T-helper 1 cell (primary cell): Measurements from ENCODE around the gene PCDH11Y.
A peak's percentile ranks its signal among the peaks of the same experiment; 100 is the strongest.
"Not testable (repeated sequence)": the region's sequence is repeated elsewhere in the genome, so short reads cannot be mapped to it uniquely, and the experiment has no call there.

Experiments used
- DNase-seq, 5 donors: peaks; one replicate each; pipeline ENCODE4 v3.0.0-alpha.2; 2012 to 2020
- total RNA-seq, 4 donors: gene quantifications; one replicate each; lab custom pipeline; 2026; lab: John Stamatoyannopoulos, UW

Gene PCDH11Y, protein sequence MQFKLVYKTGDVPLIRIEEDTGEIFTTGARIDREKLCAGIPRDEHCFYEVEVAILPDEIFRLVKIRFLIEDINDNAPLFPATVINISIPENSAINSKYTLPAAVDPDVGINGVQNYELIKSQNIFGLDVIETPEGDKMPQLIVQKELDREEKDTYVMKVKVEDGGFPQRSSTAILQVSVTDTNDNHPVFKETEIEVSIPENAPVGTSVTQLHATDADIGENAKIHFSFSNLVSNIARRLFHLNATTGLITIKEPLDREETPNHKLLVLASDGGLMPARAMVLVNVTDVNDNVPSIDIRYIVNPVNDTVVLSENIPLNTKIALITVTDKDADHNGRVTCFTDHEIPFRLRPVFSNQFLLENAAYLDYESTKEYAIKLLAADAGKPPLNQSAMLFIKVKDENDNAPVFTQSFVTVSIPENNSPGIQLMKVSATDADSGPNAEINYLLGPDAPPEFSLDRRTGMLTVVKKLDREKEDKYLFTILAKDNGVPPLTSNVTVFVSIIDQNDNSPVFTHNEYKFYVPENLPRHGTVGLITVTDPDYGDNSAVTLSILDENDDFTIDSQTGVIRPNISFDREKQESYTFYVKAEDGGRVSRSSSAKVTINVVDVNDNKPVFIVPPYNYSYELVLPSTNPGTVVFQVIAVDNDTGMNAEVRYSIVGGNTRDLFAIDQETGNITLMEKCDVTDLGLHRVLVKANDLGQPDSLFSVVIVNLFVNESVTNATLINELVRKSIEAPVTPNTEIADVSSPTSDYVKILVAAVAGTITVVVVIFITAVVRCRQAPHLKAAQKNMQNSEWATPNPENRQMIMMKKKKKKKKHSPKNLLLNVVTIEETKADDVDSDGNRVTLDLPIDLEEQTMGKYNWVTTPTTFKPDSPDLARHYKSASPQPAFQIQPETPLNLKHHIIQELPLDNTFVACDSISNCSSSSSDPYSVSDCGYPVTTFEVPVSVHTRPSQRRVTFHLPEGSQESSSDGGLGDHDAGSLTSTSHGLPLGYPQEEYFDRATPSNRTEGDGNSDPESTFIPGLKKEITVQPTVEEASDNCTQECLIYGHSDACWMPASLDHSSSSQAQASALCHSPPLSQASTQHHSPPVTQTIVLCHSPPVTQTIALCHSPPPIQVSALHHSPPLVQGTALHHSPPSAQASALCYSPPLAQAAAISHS (N-terminal part only)
- 0 reads per million in 4 donors for total RNA-seq

DNA sequence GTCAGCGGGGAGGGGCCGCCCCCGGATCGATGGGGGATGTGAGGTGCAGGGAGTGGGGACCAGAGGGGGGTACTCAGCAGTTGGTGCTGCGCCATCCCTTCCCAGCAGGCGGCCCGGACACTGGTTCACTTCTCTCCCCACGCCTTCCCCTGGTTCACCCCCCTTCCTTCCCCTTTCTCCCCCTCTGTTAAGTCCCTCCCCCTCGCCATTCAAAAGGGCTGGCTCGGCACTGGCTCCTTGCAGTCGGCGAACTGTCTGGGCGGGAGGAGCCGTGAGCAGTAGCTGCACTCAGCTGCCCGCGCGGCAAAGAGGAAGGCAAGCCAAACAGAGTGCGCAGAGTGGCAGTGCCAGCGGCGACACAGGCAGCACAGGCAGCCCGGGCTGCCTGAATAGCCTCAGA, at the start of gene PCDH11Y:
PCDH11Y (plus strand) TSS at position 240 of the 400 bp plus-strand sequence. CDS start 56,804 bp downstream, outside the sequence.
- peak in 1 of 5 donors; percentile 0 for DNase-seq

DNA sequence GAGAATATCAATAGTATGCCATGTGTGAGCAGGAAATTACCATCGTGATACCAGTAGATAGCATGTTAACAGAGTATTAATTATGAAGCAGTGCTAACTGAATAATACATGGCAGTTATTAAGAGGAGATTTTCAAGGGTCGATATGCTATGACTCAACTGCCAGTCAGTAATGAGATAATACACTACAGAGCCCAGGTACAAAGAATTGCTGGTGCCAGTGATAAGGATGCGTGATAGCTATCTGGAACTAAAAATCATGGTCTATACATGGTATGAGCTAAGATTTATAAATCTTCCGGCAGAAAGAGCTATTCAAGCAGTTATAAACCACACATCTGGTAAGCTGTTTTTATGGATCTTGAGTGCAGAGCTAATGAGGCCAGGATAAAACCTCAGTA, 32.2 kb upstream of the PCDH11Y start:
- DNase-seq = not testable (repeated sequence)

DNA sequence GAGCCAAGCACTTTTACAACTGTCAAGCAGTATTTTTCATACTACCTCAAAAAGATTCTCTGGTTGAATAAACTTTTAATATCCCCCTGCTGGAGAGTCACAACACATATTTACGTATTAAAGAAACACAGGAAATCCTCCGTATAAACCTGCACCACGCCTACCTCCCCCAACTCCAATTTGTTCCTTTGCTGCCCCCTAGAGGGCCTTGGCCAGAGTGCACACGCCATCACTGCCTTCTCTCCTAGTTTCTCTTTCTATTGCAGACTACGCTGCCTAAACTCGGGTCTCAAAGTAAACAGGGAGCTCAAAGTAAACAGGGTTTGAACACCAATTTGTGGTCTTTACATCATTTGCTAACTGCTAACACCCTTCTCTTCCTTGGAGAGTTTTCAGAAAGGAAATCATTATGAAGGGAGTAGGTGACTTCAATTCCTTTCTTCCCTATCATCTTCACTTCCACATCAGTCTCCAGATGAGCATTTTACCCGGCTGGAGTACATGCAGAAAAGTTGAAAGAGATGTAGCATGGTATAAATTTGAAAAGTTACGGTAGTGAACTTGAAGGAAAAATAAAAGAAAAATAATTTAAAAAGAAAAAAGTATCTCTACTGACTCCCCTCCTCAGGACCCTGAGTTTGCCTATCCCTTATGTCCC, 8.2 kb upstream of the PCDH11Y start:
- DNase-seq = not testable (repeated sequence)

DNA sequence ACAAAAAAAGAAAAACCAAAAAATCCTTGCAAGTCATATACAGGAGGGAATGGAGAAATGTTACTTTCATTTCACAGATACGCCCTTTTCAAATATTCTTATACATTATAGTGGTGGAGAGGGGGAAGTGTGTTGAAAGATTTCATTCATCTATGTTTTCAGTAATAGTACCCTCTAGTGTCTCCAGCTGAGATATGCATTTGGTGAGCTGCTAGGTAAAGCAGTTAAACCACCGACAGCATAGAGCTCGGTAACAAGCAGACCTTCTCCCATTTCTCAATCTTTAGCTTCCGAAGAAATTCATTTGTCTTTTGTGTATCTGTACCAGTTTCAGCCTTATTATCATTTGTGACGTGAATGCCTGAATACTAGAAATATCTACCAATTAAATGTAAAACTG, 5.2 kb upstream of the PCDH11Y start:
- not testable (repeated sequence) for DNase-seq

DNA sequence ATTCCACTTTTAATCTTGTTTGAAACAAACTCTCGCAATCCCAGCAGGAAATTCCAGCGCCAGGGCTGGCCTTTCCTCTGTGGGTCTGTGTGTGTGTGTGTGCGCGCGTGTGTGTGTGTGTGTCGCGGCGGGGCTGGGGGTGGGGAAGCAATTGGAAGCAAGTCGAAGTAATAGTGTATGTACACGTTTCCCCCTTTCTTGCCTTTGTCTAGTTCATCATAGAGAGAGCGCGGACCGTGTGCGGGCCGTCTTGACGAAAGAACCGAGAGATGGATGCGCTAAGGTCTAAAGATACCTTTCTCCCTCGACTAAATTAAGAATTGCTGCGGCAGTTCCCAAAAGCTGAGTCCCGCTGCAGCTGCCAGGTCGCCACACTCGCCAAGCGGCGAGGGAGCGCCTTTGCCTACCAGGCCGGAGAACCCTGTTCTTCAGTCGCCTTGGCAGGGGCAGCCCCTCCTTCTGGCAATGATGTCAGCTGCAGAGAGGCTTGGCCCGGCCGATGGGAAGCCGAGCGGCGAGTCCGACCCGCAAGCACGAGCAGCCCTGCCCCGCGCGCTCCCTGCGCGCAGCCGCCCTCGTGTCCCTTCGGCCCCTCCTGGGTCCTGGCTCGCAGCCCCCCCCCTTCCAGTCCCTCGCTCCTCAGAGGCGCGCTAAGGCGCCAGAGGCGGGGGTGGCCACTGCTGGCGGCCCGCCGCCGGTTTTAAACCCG, 2.5 kb downstream of the PCDH11Y start:
- not testable (repeated sequence) for DNase-seq

DNA sequence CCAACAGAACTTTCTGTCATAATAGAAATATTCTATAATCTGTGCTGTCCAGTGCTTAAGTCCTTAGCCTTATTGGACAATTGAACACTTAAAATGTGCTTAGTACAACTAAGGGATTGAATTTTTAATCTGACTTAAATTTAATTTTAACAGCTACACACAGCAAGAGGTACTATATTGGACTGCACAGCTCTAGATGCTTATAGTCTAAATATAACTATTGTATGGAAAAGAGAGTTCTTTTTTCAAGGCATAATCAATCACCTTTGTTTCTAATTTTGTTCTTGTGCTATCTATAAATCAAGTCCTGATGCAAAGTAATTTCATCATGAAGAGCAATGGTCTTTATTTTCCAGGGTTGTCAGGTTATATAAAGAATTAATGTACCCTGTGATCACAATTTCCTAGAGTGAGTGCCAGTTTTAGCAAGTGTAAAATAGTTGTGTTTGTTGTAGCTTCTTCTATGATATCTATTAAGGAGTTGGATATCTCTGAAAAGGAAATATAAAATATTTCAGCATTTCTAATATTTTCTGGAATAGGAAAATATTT, 39.0 kb downstream of the PCDH11Y start:
- DNase-seq = not testable (repeated sequence)

DNA sequence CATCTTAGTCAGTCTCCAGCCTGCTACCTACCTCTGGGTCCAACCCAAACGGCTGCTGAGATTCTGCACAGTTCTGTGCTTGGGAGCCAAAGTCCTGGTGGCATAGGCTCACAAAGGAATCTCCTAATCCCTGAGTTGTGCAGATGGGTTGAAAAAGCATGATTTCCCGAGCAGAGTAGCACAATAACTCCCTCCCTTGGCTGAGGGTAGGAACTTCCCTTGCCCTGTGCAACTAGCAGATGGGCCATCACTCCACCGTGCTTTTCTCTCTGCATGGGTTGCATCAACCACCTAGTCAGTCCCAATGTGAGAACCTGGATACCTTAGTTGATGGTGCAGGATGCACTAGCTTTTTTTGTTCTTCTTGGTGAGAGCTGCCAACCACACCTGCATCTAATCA, 82.9 kb downstream of the PCDH11Y start:
- DNase-seq = not testable (repeated sequence)

DNA sequence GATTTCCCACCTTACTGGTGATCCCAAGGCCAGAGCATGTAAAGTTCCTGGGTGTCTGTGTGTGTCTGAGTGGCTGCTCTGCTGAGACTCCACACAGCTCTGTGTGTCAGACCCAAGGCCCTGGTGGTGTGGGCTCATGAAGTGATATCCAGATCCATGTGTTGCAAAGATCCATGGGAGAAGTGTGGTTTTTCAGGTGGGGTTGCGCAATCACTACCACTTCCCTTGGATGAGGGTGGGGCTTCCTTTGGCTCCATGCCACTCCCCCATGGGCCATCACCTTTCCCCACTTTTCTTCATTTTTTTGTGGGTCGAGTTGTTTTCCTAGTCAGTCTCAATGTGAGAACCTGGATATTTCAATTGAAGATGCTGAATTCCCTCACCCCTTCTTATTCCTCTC, 182.9 kb downstream of the PCDH11Y start:
- not testable (repeated sequence) for DNase-seq

DNA sequence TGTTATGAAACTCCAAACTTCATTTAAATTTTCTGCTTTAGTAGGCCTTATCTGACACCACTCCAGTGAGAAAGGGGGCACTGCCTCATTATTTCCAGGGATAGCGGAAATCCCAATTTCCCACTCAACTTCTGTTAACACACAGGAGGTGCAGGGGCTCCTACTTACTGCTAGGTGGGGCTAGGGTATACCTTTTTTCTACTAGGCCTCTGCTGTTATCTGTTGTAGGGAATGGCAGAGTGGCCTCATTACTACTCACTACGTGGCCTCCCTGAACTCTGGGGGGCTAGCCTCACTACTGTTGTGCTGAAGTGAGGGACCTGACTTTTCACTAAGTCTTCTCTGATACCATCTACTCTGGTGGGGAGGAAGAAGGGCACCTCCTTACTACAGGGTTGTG, 215.0 kb downstream of the PCDH11Y start:
- not testable (repeated sequence) for DNase-seq

DNA sequence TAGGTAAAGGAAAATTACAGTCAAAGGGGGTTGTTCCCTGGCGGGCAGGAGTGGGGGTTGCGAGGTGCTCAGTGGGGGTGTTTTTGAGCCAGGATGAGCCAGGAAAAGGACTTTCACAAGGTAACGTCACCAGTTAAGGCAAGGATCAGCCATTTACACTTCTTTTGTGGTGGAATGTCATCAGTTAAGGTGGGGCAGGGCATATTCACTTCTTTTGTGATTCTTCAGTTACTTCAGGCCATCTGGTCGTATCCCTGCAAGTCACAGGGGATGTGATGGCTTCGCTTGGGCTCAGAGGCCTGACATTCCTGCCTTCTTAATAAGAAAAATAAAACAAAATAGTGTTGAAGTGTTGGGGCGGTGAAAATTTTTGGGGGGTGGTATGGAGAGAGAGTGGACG, 324.8 kb downstream of the PCDH11Y start:
- not testable (repeated sequence) for DNase-seq

DNA sequence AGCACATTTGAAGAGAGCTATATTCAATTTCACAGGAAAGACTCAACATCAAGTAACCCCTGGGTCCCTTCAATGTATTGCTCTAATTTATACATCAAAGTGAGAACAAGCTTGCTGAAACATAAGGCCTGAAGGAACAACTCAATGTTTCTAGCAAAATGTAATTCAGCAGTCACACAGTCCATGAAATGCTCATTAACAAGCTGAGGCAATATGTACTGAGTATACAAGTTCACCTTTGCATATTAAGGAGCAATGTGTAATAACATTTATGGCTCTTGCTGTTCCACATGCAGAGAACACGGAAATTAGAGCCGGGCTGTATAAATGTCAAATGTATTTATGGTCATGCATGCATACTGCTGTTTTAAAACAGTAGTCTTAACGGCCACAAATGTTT, 342.1 kb downstream of the PCDH11Y start:
- not testable (repeated sequence) for DNase-seq

DNA sequence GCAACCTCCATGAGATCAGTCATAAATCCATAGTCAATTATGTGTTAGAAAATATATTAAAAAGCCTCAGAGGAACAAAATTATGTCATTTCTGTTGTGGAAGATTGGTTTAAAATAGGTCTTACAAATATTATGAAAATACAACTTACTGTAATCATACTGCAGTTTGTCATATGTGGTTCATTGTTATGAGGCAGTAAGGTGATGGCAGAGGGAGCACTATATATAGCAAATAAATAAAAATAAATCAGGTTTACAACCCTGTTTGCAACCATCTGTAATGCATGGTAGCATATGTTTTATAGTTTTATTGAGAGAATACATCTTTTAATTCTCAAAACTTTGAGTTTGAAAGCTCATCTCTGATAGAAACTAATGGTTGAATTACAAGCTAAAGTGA, 543.6 kb downstream of the PCDH11Y start:
- DNase-seq = not testable (repeated sequence)

DNA sequence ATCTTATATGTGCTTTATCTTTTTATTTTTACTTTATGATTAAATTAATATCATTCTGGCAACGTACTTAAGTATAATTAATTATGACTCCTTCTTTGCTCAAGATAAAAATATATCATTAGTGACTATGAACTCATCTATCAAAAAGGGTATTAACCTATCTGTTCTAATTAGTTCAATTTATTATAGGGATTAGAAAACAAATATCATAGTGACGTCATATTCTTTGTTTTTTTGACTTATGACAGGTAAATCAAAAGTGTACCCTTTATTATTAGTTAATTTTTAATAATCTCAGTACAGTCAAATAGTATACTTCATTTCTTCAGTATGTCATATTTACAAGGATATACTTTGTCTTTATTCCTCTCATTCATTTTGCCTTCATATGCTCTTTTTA, 638.5 kb downstream of the PCDH11Y start:
- DNase-seq = not testable (repeated sequence)

DNA sequence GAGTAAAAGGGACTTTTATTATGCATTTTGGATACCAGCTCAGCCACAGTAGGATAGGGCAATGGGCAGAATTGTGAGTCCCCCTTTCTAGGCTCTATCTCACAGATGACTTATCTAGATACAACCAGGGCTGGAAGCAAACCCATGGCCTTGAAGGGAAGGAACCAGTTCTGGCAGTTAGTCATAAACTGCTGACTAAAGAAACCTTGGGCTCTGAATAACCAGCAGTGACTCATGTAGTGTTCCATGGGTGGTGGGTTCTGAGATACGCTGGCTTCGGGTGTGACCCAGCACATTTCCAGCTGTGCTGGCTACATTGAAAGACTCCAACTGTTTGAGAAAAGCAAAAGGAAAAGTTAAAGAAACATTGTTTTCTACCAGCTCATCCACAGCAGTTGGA, 679.2 kb downstream of the PCDH11Y start:
- DNase-seq = not testable (repeated sequence)

DNA sequence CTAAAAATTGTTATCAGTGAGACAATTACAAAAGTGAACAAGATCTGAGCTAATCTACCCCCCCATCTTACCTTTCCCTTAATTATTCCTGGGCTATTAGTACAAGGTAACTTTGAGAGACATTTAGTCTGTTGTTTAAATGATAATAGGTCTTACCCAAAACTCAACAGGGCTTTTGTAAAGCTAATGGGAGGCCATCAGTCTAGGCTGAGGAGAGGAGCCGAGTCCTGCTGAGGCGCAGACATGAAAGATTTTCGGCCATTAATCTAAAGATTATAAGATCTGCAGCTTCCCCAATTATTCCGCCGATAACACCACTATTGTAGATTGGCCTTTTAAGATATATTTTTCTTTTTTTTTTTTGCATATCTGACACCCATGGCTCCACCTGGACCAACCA, 708.6 kb downstream of the PCDH11Y start:
- not testable (repeated sequence) for DNase-seq

DNA sequence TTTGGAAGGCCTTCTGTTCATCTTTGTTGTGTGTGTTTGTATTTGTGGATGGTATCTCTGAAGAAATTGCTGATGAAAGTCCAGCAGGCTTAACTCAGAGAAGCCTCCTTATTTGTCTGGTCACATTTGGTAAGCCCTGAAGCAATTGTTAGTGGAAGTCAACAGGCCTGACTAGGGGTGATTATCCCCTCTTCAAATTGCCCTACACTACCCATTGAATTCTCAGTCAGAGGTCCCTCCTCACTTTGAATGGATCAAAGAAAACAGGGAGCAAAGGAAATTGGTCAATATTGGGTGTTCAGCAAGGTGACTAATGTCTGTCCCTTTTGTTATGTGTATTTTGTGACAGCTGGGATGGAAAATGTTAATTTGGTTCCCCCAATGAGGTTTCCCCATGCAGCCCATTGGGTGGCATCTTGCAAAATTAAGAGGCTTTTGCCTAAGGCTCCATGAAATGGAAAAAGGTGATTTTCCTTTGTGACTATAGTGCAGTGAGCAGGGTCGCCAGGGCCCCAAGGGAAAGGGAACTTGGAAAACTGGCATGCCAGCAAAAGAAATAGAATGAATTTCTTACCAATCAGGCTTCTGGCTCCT, 709.8 kb downstream of the PCDH11Y start:
- not testable (repeated sequence) for DNase-seq

DNA sequence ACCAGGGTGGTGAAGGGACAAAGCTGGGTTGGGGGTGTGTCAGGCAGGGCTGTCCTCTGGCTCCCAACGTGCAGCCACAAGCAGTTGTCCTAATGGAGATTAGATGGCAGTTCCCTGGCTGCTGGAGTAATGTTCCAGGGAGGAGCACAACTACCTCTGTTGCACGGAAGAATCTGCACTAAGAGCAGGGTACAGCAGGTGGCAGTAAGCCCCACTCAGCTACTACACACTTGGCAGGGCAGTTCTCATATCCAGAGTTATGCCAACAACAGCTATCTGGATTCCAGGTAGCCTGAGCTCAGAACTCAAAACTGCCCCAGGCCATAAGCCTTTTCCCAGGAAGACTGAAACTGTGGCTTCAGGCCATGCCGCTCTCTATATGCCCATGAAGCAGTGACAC, 761.3 kb downstream of the PCDH11Y start:
- not testable (repeated sequence) for DNase-seq

DNA sequence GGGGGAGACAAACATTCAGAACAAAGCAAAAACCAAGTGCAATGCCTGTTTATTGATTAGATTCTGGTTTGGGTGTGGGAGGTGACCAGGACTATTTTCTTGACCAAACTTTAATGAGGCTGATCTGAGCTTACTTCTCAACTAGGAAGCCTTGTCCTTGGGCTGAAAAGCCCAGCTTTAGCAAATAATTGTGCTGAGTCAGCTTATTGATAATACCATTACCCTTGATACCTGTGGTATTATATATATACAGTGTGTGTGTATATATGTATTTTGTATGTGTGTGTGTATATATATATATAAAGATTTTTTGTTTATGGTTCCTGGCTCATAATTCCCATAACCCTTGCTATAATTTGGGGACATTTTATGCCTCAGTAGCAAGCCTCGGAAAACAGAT, 776.4 kb downstream of the PCDH11Y start:
- DNase-seq = not testable (repeated sequence)
